Ramos (cell line): ENCODE results near the gene IL4.

ENCODE experiments used
- in situ Hi-C: fragments of 300-500 bp; cut with MboI; formaldehyde crosslinking; loops from one replicate; pipeline ENCODE4 v1.14.3; 2022; ENCODE audit warnings: low sequenced_read_pairs; ENCODE audit not compliant: unreplicated experiment

The IL4 gene

GRCh38 chr5:132669966-132670882, 3.6 kb upstream of the IL4 start:
- in situ Hi-C loops: no loop called here

- in situ Hi-C loops: no loop called here
Observed at GRCh38 chr5:132671000-132671399, 2.8 kb upstream of the IL4 start.

- in situ Hi-C loops: no loop called here
Observed at GRCh38 chr5:132673488-132673887, 301 bp upstream of the IL4 start.

- in situ Hi-C loops: no loop called here
Observed at GRCh38 chr5:132674671-132675506, 1.1 kb downstream of the IL4 start.

GRCh38 chr5:132675936-132676689, 2.3 kb downstream of the IL4 start:
- in situ Hi-C loops: no loop called here

- in situ Hi-C loops: no loop called here
Observed at GRCh38 chr5:132677191-132677590, 3.4 kb downstream of the IL4 start.

- in situ Hi-C loops: no loop called here
Observed at GRCh38 chr5:132677682-132678400, 4.1 kb downstream of the IL4 start.

GRCh38 chr5:132678735-132679134, 4.9 kb downstream of the IL4 start:
- in situ Hi-C loops: no loop called here

- in situ Hi-C loops: no loop called here
Observed at GRCh38 chr5:132679166-132679565, 5.4 kb downstream of the IL4 start.

GRCh38 chr5:132679717-132680380, 6.1 kb downstream of the IL4 start:
- in situ Hi-C loops: loop anchor here (10.0 kb wide), 1 partner anchor 265 kb away; no protein-coding TSS in a partner anchor

- in situ Hi-C loops: loop anchor here (10.0 kb wide), 1 partner anchor 266 kb away; no protein-coding TSS in a partner anchor
Observed at GRCh38 chr5:132680780-132681475, 7.1 kb downstream of the IL4 start.

GRCh38 chr5:132681476-132681831, 7.7 kb downstream of the IL4 start:
- in situ Hi-C loops: loop anchor here (10.0 kb wide), 1 partner anchor 267 kb away; no protein-coding TSS in a partner anchor

- in situ Hi-C loops: loop anchor here (10.0 kb wide), 1 partner anchor 267 kb away; no protein-coding TSS in a partner anchor
Observed at GRCh38 chr5:132681983-132682382, 8.2 kb downstream of the IL4 start.

- in situ Hi-C loops: loop anchor here (10.0 kb wide), 1 partner anchor 270 kb away; no protein-coding TSS in a partner anchor
Observed at GRCh38 chr5:132684491-132684890, 10.7 kb downstream of the IL4 start.

GRCh38 chr5:132684922-132685720, 11.3 kb downstream of the IL4 start:
- in situ Hi-C loops: loop anchor here (10.0 kb wide), 1 partner anchor 270 kb away; no protein-coding TSS in a partner anchor

- in situ Hi-C loops: loop anchor here (10.0 kb wide), 1 partner anchor 271 kb away; no protein-coding TSS in a partner anchor
Observed at GRCh38 chr5:132686193-132686592, 12.4 kb downstream of the IL4 start.

- in situ Hi-C loops: loop anchor here (10.0 kb wide), 1 partner anchor 273 kb away; no protein-coding TSS in a partner anchor
Observed at GRCh38 chr5:132687995-132688394, 14.2 kb downstream of the IL4 start.
